Stimulated activated CD8-positive, alpha-beta memory T cell treated with anti-CD3 and anti-CD28 coated beads, Interleukin-15, amount 100 ng/mL, for 24 hours (primary cell): ENCODE measurements around the gene NUP98.

Source experiments
- DNase-seq: peaks from one replicate; pipeline ENCODE4 v3.0.0-alpha.2; 2020; ENCODE audit warnings: low read depth

The NUP98 gene

GRCh38 chr11:3797329-3798090, at the start of gene NUP98:
TSS of gene NUP98 (minus strand) at chr11:3797554. CDS start at chr11:3782117, 15,437 bp downstream.
- DNase-seq = peak; percentile 99

- no peak for DNase-seq
These were observed 48.3 kb upstream of the NUP98 start for GRCh38 chr11:3845670-3846069.

- no peak for DNase-seq
These were observed 47.9 kb upstream of the NUP98 start for GRCh38 chr11:3845246-3845645.

- DNase-seq = no peak
These were observed 46.0 kb upstream of the NUP98 start for GRCh38 chr11:3843326-3843725.

- peak; percentile 69 for DNase-seq
These were observed 44.3 kb upstream of the NUP98 start for GRCh38 chr11:3841426-3842350.

GRCh38 chr11:3840870-3841425, 43.6 kb upstream of the NUP98 start, which contains the start of gene RHOG:
TSS of gene RHOG (minus strand) at chr11:3840959. CDS start at chr11:3828138, 12,821 bp downstream.
- DNase-seq = peak; percentile 52

GRCh38 chr11:3840004-3840869, 42.9 kb upstream of the NUP98 start:
- no peak for DNase-seq

- no peak for DNase-seq
These were observed 41.1 kb upstream of the NUP98 start for GRCh38 chr11:3838504-3838903.

- no peak for DNase-seq
These were observed 40.4 kb upstream of the NUP98 start for GRCh38 chr11:3837793-3838192.

- no peak for DNase-seq
These were observed 39.5 kb upstream of the NUP98 start for GRCh38 chr11:3836903-3837302.

- no peak for DNase-seq
These were observed 38.4 kb upstream of the NUP98 start for GRCh38 chr11:3835751-3836150.

- DNase-seq = no peak
These were observed 37.5 kb upstream of the NUP98 start for GRCh38 chr11:3834664-3835461.

GRCh38 chr11:3834349-3834663, 37.0 kb upstream of the NUP98 start:
- no peak for DNase-seq

- DNase-seq = no peak
These were observed 36.1 kb upstream of the NUP98 start for GRCh38 chr11:3833449-3833848.

GRCh38 chr11:3832816-3833215, 35.5 kb upstream of the NUP98 start:
- DNase-seq = no peak

GRCh38 chr11:3831378-3832239, 34.3 kb upstream of the NUP98 start:
- no peak for DNase-seq

- DNase-seq = no peak
These were observed 33.4 kb upstream of the NUP98 start for GRCh38 chr11:3830730-3831129.

GRCh38 chr11:3830088-3830487, 32.7 kb upstream of the NUP98 start:
- DNase-seq = no peak

GRCh38 chr11:3827434-3828186, 30.3 kb upstream of the NUP98 start:
- DNase-seq = no peak
